GM12891 (cell line): ENCODE data around the gene SRGAP2B.
"Not testable (repeated sequence)": the region's sequence is repeated elsewhere in the genome, so short reads cannot be mapped to it uniquely, and the experiment has no call there.

ENCODE experiments used
- DNase-seq: peaks from one replicate; pipeline ENCODE4 v3.0.0; 2011; ENCODE audit warnings: low spot score; ENCODE audit not compliant: insufficient read length
- FAIRE-seq: peaks from 2 replicates; lab custom pipeline; 2011; peaks lifted over from hg19 to GRCh38; lab: Jason Lieb, UNC

The SRGAP2B gene

DNA sequence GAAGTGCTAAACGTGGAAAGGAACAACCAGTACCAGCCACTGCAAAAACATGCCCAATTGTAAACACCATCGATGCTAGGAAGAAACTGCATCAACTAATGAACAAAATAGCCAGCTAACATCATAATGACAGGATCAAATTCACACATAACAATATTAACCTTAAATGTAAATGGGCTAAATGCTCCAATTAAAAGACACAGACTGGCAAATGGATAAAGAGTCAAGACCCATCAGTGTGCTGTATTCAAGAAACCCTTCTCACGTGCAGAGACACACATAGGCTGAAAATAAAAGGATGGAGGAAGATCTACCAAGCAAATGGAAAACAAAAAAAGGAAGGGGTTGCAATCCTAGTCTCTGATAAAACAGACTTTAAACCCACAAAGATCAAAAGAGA lies 128.6 kb downstream of the SRGAP2B start:
- DNase-seq, FAIRE-seq: not testable (repeated sequence)

DNA sequence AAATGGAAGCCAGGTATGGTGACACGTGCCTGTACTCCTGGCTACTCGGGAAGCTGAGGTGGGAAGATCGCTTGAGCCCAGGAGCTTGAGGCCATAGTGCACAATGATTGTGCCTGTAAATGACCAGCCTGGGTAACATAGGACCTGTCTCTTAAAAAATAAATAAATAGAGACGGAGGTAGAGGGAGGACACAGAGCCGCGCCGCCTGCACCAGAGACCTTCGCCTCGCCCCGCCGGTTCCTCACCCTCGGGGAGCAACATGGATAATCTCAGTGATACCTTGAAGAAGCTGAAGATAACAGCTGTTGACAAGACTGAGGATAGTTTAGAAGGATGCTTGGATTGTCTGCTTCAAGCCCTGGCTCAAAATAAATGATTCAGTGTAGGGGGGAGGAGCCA lies 130.4 kb downstream of the SRGAP2B start:
- DNase-seq, FAIRE-seq: not testable (repeated sequence)

DNA sequence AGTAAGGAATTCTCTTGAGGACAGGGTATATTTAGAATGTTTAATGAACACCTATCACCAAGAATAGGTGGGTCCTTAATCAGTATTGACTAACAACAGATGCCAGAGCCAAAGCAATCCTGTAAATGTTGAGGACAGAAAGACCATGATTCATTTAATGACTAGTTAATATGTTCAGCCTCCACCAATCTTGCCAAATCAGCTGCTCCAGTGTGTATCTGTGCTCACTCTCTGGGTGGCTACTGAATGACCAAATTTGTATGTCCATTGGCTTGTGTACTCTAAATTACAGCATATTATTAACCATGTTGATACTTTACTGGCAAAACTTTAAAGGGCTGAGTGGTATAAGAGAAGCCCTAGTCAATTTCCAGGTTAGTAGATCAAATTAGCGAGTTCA lies 130.9 kb downstream of the SRGAP2B start:
- FAIRE-seq, DNase-seq: not testable (repeated sequence)

DNA sequence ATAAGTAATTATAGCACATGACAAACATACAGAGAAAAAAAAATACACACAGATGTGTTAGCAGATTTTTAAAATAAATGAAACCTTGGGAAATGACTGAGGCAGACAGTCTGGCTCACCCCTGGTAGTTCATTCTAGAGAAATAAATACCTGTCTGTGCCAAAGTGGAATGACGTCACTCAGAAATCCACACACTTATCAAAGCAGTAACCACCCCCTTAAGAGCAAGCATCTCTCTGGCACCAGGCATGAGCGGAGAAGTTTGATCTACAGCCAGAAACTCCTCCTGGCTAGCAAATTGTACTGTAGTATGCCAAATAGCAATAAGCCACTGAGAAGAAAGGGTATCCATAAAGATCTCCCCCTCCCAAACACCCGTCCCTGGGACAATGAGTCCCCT lies 131.6 kb downstream of the SRGAP2B start:
- not testable (repeated sequence) for FAIRE-seq, DNase-seq

DNA sequence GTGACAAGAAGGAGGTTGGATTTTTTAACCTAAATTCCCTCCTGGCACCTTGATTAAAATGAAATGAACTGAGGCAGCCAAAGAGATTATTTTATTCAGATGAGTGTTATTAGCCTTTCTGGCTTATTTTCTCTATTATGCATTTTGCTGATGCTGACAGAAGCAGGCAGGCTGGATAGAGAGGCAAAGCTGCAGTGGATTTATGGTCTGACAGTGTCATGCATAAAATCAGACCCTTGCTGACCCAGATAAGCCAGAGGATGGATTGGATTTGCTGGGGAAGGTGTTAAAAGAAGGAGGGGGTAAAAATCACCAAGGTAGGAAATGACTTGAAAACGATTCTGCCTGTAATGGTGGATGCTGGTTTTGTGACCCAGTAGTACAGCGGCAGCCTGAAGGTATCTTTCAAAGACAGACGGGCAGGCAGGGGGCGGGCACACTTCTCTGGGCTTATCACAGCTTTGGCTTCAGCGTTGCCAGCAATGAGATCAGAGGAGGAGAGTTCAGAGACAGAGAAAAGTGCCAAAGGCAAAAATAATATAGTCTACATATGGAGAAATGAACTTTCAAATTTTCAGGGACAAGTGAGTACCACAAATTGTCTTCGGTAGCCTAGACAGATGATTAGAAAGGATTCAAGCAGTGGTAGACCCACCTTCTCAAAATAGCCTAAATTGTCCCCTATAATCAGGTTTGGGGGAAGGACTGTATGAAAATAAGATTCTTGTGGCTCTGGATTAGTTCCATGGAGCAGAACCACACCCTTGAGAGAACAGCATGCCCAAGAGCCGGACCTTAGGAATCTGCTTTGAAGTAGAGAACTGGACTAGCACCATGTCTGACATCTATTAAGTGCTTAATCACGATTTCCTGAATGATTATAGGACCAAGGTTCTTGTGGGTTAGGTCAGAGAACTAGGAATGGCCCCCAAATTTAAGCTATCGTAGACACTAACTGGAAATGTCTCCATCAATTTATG lies 133.2 kb downstream of the SRGAP2B start:
- not testable (repeated sequence) for FAIRE-seq, DNase-seq

DNA sequence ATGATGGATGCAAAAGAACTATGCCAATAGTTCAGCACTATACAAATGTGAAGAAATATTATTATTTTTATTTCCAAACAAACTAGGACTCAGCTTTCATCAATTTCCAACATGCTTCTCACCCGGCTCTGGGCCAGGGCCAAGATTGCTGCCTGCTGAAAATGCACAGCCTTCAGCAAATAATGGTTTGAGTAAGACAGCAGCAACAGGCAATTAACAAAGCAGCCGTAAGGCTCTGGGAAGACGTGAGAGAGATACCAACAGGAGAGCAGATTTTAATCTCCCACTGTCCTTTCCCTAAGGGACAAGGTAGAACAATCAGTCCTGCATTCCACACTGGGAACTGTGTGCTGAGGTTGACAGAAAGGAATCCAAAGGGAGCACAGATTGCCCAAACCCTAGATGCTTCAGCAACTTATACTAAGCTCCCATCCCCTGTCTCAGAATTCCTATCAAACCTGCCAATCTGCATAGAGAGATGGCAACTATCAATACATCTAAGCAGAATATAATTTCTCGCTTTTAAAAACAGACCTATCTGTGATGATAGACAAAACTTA lies 134.1 kb downstream of the SRGAP2B start:
- FAIRE-seq, DNase-seq: not testable (repeated sequence)

DNA sequence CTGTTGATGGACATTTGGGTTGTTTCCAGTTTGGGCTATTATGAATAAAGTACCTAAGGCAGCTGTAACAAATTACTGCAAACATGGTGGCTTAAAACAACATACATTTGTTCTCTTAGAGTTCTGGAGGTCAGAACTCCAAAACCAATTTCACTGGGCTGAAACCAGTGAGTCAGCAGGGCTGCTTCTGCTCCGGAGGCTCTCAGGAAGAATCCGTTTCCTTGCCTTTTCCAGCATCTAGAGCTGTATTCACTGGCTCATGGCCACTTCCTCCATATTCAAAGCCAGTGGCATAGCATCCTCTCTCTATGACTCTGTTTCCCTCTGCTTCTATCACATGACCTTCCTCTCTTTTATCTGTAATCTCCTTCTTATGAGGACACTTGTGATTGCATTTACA lies 146.7 kb downstream of the SRGAP2B start:
- FAIRE-seq, DNase-seq: not testable (repeated sequence)

DNA sequence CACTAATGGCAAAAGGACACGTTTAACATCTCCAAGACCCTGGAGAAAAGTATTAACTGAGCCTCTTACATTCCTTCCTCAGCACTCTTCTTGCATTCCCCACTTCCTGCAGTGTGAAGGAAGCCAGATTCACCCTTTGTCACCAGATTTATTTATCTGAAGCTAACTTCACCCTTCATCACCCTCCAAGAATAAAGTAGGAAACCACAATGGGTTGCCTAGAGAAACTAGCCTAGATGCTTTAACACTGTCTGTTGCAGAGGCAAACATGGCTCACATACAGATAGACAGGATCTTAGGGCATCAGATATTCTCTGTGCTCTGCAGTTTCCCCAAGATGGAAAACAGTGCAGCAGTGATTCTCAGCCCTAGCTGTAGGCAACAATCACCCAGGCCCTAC lies 147.6 kb downstream of the SRGAP2B start:
- DNase-seq, FAIRE-seq: not testable (repeated sequence)

DNA sequence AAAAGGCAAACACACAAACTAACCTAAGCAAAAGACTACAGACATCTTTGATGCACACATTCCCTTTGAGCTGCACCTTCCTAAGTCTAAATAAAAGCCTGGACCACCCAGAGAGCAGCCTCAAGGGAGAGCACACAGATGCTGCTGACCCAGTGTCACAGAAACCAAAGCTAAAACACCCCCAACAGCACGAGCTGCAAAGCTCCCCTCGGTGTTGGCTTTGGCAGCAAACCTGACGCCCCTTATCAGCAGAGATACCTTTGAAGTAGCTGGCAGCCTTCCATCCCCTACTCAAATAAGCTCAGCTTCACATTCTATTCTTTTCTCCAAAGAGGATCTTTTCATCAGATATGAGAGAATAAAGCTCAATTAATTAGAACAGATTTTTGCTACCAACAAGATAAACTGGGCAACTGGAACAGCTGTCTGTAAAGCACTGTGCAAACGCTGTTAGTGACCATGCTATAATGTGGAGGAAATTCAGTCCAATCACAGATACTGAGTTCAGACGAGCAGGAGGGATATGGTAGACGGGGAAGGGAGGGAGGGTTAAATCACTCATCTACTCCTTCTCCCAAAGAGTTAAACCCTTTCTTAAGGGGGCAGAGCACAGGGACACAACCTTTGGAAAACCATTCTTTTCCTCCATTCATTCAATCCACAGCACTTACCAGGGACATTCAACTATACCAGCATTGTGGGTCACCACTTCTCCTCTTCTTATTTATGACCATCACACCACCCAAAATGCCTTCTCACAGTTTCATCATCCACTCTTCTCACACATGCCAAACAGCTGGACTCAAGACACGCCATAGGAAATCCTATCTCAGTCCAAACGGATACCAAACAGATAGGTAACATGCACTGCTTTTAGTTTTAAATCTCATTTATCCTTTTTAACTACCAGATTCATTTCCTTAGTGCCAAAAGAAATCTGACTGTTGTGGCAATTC lies 148.3 kb downstream of the SRGAP2B start:
- not testable (repeated sequence) for DNase-seq, FAIRE-seq

DNA sequence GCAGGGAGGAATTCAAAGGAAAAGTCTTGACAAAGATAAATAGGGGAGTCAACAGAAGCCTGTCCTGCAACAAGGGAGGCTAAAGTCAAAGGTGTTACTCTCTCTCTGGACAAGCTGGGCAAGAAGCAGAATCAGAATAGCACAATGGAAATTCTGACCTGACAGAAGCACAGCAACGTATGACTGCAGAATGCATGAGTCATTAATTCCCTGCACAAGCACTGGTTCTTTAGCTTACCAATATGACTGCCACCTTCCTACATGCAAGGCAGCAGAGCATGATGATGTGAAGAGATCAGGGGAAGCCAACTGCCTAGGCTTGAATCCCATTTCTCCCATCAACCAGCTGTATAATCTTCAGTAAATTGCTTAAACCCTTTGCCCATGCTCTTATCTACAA lies 153.4 kb downstream of the SRGAP2B start:
- not testable (repeated sequence) for DNase-seq
- peak; percentile 57 for FAIRE-seq

DNA sequence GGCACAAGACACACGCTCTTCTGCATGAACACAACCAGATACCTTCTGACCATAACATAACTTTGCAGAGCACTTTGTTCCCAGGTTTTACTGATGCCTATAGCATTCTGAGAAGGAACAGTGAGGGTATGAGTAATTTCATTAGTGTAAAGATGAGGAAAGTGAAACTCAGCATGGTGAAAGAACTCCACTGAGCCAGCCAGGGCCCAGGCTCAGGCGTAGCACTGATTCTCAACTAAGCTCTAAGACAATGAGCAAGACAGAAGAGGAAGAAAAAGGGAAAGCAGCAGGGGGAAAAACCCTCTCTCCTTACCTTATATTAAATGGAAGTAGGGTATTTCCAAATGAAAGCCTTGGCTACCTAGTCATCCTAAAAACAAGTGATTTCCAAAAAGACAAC lies 155.1 kb downstream of the SRGAP2B start:
- DNase-seq, result not testable (repeated sequence)
- FAIRE-seq, result peak; percentile 48

DNA sequence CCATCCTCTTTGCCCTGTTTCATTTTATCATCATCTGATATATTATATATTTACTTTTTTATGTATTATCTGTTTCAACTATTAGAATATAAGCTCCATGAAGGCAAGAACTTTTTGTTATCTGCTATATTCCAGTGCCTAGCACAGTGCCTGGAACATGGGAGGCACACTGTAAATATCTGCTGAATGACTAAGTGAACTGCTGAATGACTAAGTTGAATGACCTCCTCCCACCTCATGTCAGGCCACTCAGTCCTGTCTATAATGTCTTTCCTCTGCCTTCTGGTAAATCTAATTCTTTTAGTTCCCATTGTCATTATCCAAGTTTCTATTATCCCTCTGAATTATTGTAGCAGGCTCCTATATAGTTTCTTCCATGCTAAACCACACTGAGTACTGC lies 156.5 kb downstream of the SRGAP2B start:
- not testable (repeated sequence) for DNase-seq, FAIRE-seq

DNA sequence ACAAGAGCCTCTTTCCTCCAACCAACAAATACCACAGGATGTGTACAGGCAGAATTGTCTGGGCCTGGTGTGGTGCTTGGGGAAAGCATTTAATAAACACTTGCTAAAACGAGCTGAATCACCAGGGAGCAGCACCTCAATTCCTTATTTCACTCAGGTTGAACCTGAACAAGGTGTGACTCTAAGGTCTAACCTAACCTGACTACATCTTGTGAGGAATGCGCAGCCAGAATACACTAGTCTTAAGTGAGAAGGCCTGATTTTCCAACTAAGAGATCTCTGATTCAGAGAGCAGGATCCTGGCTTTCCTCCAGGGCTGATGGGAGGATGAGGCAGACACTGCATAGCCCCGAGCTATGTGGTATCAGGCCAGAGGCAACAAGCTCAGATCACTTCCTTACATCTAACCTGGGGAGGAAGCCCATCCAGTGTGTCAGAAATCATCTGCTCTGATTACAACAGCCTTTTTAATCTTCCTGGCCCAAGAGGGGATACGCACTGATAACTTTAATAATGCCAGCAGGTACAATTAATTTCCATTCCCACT lies 158.9 kb downstream of the SRGAP2B start:
- not testable (repeated sequence) for FAIRE-seq

DNA sequence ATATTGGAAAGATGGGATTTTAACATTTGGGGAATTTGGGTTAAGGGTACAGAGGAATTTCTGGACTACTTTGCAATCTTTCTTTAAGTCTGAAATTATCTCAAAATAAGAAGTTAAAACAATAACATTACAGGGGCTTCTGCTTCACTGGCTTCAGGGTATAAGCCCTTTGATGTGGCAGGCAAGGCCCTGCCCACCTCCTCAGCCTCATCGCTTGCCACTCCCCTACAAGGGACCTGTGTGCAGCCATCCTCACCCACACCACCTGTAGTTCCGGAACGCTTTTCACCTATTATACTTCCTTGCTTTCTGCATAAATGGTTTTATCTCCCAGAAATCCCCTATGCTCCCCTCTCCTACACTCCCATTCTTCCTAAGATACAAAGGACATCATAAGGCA lies 159.8 kb downstream of the SRGAP2B start:
- not testable (repeated sequence) for FAIRE-seq

More for the DNA sequence above, 158.9 kb downstream of the SRGAP2B start:
- not testable (repeated sequence) for DNase-seq

DNA sequence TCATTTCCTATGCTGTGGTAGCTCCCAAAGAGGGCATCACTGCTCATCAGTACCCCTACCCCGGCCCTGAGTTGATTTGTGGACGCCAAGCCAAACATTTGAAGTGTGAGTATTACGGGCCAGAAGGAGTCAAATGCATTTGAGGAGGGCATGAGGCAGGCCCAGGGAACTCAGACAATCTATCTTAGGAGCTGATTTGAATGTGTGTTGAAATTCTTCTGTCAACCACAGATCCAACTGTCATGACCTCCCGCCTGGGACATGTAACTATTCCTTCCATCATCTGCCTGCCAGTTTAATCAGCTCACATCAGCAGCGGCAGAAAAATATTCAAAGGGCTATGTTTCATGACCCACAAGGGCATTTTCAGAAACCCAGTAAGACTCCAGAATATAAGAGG lies 162.1 kb downstream of the SRGAP2B start:
- FAIRE-seq, DNase-seq: not testable (repeated sequence)

More for the DNA sequence above, 159.8 kb downstream of the SRGAP2B start:
- not testable (repeated sequence) for DNase-seq

DNA sequence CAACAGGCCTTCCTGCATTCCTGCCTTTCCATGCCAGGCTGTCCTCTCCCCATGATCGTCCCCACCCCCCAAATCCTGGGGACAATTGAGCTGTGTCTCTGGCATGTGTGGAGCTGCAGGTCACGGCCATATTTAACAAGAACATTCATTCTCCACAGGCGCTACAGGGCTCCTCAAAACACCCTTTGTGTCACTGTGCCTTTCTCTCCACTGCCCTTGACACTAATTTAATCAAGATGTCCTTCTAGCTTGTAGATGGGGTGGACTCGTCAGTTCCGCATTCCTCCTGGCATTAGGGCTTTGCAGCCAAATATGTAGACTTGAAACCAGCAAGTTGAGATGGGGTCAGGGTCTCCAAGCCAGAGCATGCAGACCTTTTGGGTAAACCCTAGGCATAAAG lies 163.0 kb downstream of the SRGAP2B start:
- not testable (repeated sequence) for DNase-seq, FAIRE-seq

DNA sequence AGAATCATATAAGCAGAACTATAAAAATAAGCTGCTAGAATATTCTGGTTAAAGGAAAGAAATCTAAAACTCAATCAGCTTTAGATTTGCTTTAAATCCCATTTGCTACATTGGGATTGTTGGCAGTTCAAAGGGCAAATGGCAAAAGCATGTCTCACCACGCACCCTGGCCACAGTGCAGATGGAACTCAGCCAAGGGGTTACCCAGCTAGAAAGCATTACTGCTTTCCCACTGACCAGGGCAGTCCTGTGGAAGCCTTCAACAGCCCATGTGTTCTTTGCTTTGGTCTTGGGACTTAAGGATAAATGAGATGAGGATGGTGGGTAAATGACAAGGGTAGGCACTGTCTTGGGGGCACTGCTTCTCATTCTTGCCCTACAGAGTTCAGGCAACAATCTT lies 163.6 kb downstream of the SRGAP2B start:
- FAIRE-seq, DNase-seq: not testable (repeated sequence)

DNA sequence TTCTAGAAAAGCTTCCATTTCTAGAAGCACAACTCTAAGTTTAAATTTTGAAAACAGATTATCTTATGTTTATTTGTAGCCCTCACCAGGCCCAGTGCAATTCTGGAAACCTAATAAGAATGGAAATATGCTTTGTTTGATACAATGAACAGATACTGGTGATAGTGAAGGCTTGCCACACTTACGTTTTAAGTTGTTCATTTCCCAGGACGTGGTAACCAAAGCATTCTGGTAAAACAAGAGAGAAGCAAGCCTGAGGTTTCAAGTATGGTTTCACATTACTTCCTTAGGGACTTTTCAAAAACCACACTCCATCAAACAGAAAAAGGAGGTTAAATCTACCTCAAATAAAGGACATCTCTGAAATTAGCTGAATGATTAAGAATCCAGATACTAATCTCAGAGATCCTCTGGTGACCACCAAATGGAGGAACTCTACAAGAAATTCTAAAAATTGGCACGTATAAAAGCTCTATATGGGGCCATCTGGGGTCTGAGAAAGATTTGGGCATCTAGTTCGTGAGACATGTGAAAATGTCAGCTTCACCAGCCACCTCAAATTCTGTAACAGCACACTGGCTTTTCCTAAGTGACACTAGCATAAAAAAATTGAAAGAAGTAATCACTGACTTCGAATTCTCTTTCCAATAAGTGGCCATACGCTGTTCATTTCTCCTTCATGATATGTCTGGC lies 164.9 kb downstream of the SRGAP2B start:
- not testable (repeated sequence) for FAIRE-seq, DNase-seq
